Measurements from ENCODE around the gene SMYD1. TPM values are rescaled to one million over a fixed set of nuclear protein-coding genes. Genes with fewer than 3 reads are reported as not detected.
A peak's percentile ranks its signal among the peaks of the same experiment; 100 is the strongest.

The SMYD1 gene
- total RNA-seq, 2 experiments from 2014 or later: not detected

GRCh38 chr2:88099798-88100488, 32.3 kb downstream of the SMYD1 start:
- no peaks in the 10 kb centered on the region for H3K4me1 Mint-ChIP-seq
- no peaks in the 10 kb centered on the region for H3K9me3 Mint-ChIP-seq (ENCODE audit: low read depth)
- H3K27me3 Mint-ChIP-seq: peaks cover 6% of the 10 kb centered on the region
- ATAC-seq: peak; percentile 26
- H3K27ac Mint-ChIP-seq: no peak overlapping the region
- H3K36me3 Mint-ChIP-seq (ENCODE audit: low read depth): no peaks in the 10 kb centered on the region
- H3K4me3 Mint-ChIP-seq: no peak overlapping the region
- ChIA-PET CTCF (interaction anchor here (0.6 to 2.2 kb wide), 3 partner anchors 8 to 45 kb away, joined by 3 to 6 read pairs (median 5); no protein-coding TSS in a partner anchor), POLR2A (no interaction called here)
- intact Hi-C loops (cut with DNase I, micrococcal nuclease): no loop called here
- DNase-seq: peak; percentile 9

GRCh38 chr2:88100489-88100858, 32.8 kb downstream of the SMYD1 start:
- intact Hi-C loops (cut with DNase I, micrococcal nuclease): no loop called here
- ChIA-PET CTCF (interaction anchor here (0.6 to 2.2 kb wide), 4 partner anchors 9 to 60 kb away, joined by 3 to 6 read pairs (median 4); no protein-coding TSS in a partner anchor), POLR2A (no interaction called here)

GRCh38 chr2:88108796-88109195, 41.2 kb downstream of the SMYD1 start:
- intact Hi-C loops (cut with DNase I, micrococcal nuclease): no loop called here
- no peaks in the 10 kb centered on the region for H3K4me1 Mint-ChIP-seq

More at GRCh38 chr2:88100489-88100858, 32.8 kb downstream of the SMYD1 start:
- H3K27me3 Mint-ChIP-seq: peaks cover 6% of the 10 kb centered on the region
- ATAC-seq (no peak), DNase-seq (no peak)
- H3K4me1 Mint-ChIP-seq: no peaks in the 10 kb centered on the region
- H3K36me3 Mint-ChIP-seq (ENCODE audit: low read depth): no peaks in the 10 kb centered on the region
- H3K4me3 Mint-ChIP-seq: no peak overlapping the region
- H3K9me3 Mint-ChIP-seq (ENCODE audit: low read depth): no peaks in the 10 kb centered on the region
- H3K27ac Mint-ChIP-seq: peak overlapping the region; percentile 1

GRCh38 chr2:88110830-88111229, 43.2 kb downstream of the SMYD1 start:
- Mint-ChIP-seq H3K4me1 (no peaks in the 10 kb centered on the region), H3K9me3 (ENCODE audit: low read depth) (no peaks in the 10 kb centered on the region), H3K27ac (no peak overlapping the region), H3K27me3 (no peaks in the 10 kb centered on the region), H3K36me3 (ENCODE audit: low read depth) (no peaks in the 10 kb centered on the region), H3K4me3 (no peak overlapping the region)
- ATAC-seq (no peak), DNase-seq (no peak)
- intact Hi-C loops (cut with DNase I, micrococcal nuclease): no loop called here
- ChIA-PET POLR2A (no interaction called here), CTCF (interaction anchor here (1.3 kb wide), 1 partner anchor 50 kb away, joined by 6 read pairs; no protein-coding TSS in a partner anchor)

More at GRCh38 chr2:88108796-88109195, 41.2 kb downstream of the SMYD1 start:
- Mint-ChIP-seq H3K27ac (no peak overlapping the region), H3K4me3 (no peak overlapping the region), H3K27me3 (no peaks in the 10 kb centered on the region), H3K9me3 (ENCODE audit: low read depth) (no peaks in the 10 kb centered on the region), H3K36me3 (ENCODE audit: low read depth) (no peaks in the 10 kb centered on the region)
- DNase-seq (no peak), ATAC-seq (no peak)
- ChIA-PET POLR2A (no interaction called here), CTCF (no interaction called here)

GRCh38 chr2:88113069-88113468, 45.4 kb downstream of the SMYD1 start:
- POLR2A ChIA-PET: no interaction called here
- ATAC-seq (no peak), DNase-seq (no peak)
- Mint-ChIP-seq H3K27ac (no peak overlapping the region), H3K4me3 (no peak overlapping the region), H3K36me3 (ENCODE audit: low read depth) (no peaks in the 10 kb centered on the region), H3K27me3 (peaks cover 3% of the 10 kb centered on the region), H3K4me1 (no peaks in the 10 kb centered on the region), H3K9me3 (ENCODE audit: low read depth) (no peaks in the 10 kb centered on the region)
- CTCF ChIA-PET: no interaction called here
- intact Hi-C loops (cut with DNase I, micrococcal nuclease): no loop called here

GRCh38 chr2:88114889-88115288, 47.3 kb downstream of the SMYD1 start:
- ChIA-PET POLR2A (no interaction called here), CTCF (interaction anchor here (0.8 kb wide), 1 partner anchor 54 kb away, joined by 3 read pairs; no protein-coding TSS in a partner anchor)
- peaks cover 3% of the 10 kb centered on the region for H3K27me3 Mint-ChIP-seq
- H3K36me3 Mint-ChIP-seq (ENCODE audit: low read depth): no peaks in the 10 kb centered on the region
- no peak overlapping the region for H3K27ac Mint-ChIP-seq
- H3K9me3 Mint-ChIP-seq (ENCODE audit: low read depth): no peaks in the 10 kb centered on the region
- H3K4me1 Mint-ChIP-seq: no peaks in the 10 kb centered on the region
- no peak for ATAC-seq
- intact Hi-C loops (cut with DNase I, micrococcal nuclease): no loop called here
- H3K4me3 Mint-ChIP-seq: no peak overlapping the region
- no peak for DNase-seq

GRCh38 chr2:88115825-88116518, 48.3 kb downstream of the SMYD1 start:
- H3K9me3 Mint-ChIP-seq (ENCODE audit: low read depth): no peaks in the 10 kb centered on the region
- H3K27me3 Mint-ChIP-seq: peaks cover 3% of the 10 kb centered on the region
- intact Hi-C loops (cut with DNase I, micrococcal nuclease): no loop called here
- no peaks in the 10 kb centered on the region for H3K4me1 Mint-ChIP-seq
- H3K4me3 Mint-ChIP-seq: no peak overlapping the region
- ChIA-PET POLR2A (no interaction called here), CTCF (no interaction called here)
- H3K27ac Mint-ChIP-seq: no peak overlapping the region
- DNase-seq (no peak), ATAC-seq (no peak)
- H3K36me3 Mint-ChIP-seq (ENCODE audit: low read depth): no peaks in the 10 kb centered on the region

- ATAC-seq (no peak), DNase-seq (no peak)
- Mint-ChIP-seq H3K27me3 (peaks cover 3% of the 10 kb centered on the region), H3K9me3 (ENCODE audit: low read depth) (no peaks in the 10 kb centered on the region), H3K36me3 (ENCODE audit: low read depth) (no peaks in the 10 kb centered on the region), H3K4me3 (no peak overlapping the region), H3K27ac (no peak overlapping the region), H3K4me1 (no peaks in the 10 kb centered on the region)
- intact Hi-C loops (cut with DNase I, micrococcal nuclease): no loop called here
- ChIA-PET POLR2A (no interaction called here), CTCF (no interaction called here)
Observed at GRCh38 chr2:88116669-88117432, 49.2 kb downstream of the SMYD1 start.

GRCh38 chr2:88117973-88118372, 50.3 kb downstream of the SMYD1 start:
- ATAC-seq (no peak), DNase-seq (no peak)
- POLR2A ChIA-PET: no interaction called here
- CTCF ChIA-PET: no interaction called here
- intact Hi-C loops (cut with DNase I, micrococcal nuclease): no loop called here
- H3K27ac Mint-ChIP-seq: no peak overlapping the region
- H3K27me3 Mint-ChIP-seq: peaks cover 3% of the 10 kb centered on the region
- no peak overlapping the region for H3K4me3 Mint-ChIP-seq
- H3K4me1 Mint-ChIP-seq: no peaks in the 10 kb centered on the region
- no peaks in the 10 kb centered on the region for H3K9me3 Mint-ChIP-seq (ENCODE audit: low read depth)
- H3K36me3 Mint-ChIP-seq (ENCODE audit: low read depth): no peaks in the 10 kb centered on the region

GRCh38 chr2:88121678-88122077, 54.1 kb downstream of the SMYD1 start:
- no peak for DNase-seq
- no peak overlapping the region for H3K4me3 Mint-ChIP-seq
- ChIA-PET CTCF (no interaction called here), POLR2A (interaction anchor here (0.5 kb wide), 1 partner anchor 106 kb away, joined by 4 read pairs; no protein-coding TSS in a partner anchor)
- H3K27me3 Mint-ChIP-seq: peaks cover 5% of the 10 kb centered on the region
- H3K4me1 Mint-ChIP-seq: no peaks in the 10 kb centered on the region
- no peak overlapping the region for H3K27ac Mint-ChIP-seq
- intact Hi-C loops (cut with DNase I, micrococcal nuclease): no loop called here
- H3K9me3 Mint-ChIP-seq (ENCODE audit: low read depth): no peaks in the 10 kb centered on the region
- H3K36me3 Mint-ChIP-seq (ENCODE audit: low read depth): no peaks in the 10 kb centered on the region
- no peak for ATAC-seq

- no peak for DNase-seq
- intact Hi-C loops (cut with DNase I, micrococcal nuclease): no loop called here
- ChIA-PET CTCF (no interaction called here), POLR2A (interaction anchor here (0.5 to 0.6 kb wide), 2 partner anchors 11 to 107 kb away, joined by 3 to 4 read pairs; no protein-coding TSS in a partner anchor)
- H3K9me3 Mint-ChIP-seq (ENCODE audit: low read depth): no peaks in the 10 kb centered on the region
- ATAC-seq: no peak
- no peaks in the 10 kb centered on the region for H3K4me1 Mint-ChIP-seq
- H3K36me3 Mint-ChIP-seq (ENCODE audit: low read depth): no peaks in the 10 kb centered on the region
- peaks cover 3% of the 10 kb centered on the region for H3K27me3 Mint-ChIP-seq
- H3K27ac Mint-ChIP-seq: no peak overlapping the region
- no peak overlapping the region for H3K4me3 Mint-ChIP-seq
Observed at GRCh38 chr2:88122141-88122884, 54.7 kb downstream of the SMYD1 start.
